NCI-H226 (cell line): ENCODE data around the gene USP40.

Experiments used
- DNase-seq: peaks from one replicate; pipeline ENCODE4 v3.0.0-alpha.2; 2015

Gene USP40

DNA sequence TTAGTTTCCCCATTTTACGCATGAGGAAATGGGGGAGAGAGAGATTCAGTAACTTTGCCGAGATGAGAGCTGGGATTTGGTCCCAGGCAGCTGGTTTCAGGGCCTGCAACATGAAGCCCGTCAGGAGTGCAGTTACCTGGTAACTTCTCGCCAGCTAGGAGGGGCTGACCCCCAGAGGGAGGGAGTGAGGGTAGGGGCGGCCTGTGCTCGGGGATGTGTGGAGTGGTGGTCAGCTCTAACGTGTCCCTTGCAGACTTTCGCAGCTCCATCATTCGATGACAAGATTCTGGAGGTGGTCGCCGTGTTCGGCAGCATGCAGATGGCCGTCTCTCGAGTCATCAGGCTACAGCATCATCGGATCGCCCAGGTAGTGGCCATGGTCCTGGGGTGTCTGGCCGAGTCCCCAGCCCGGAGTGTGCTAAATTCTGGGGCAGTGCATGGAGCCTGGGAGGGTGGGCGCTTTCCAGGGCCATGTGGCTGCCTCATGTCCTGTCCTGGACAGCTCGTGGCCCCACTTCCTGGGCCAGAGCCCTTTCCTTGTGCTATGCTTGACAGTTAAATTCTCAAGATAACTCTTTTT is 108.5 kb downstream of the USP40 start:
- DNase-seq, result no peak

- DNase-seq, result no peak
Observed at GRCh38 chr2:233457356-233457755, 109.2 kb downstream of the USP40 start.

- DNase-seq, result no peak
Observed at GRCh38 chr2:233456934-233457333, 109.6 kb downstream of the USP40 start.

GRCh38 chr2:233456111-233456510 is 110.5 kb downstream of the USP40 start:
- DNase-seq, result no peak

DNA sequence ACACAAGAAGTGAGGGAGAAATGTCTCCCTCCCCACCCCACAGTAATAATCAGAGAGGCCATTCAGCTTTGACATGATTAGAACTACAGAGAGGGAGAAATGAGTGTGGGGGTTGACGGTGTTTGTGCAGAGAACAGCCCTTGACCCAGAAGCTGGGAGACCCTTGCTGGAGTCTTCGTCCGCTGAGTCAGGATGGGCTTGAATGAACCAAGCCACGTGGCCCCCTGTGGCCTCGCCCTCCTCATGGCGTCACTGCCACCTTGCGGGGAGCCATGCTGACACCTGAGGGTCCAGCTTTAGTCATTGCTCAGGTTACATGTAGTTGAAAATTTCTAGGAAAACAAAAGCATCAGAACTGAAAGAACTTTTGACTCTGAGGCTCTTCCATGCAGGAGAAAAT is 111.1 kb downstream of the USP40 start:
- no peak for DNase-seq

DNA sequence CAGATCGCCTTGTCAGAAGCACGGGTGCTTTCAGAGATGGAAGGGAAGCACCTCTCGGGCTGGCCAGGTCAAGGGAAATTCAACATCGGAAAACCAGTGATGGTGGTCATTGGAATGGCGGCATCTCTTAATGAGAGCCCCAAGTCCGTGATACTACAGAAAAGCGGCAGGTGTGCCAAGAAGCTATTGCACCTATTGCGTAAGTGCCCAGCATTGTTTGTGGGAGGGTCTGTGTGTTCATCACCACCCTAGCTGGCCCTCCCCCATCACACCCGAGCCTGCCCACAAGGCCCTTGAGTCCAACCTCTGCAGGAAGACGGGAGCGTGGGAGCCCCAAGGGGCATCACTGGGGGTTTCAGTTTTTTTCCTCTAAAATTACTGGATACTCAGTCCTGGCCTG is 111.6 kb downstream of the USP40 start:
- no peak for DNase-seq

DNA sequence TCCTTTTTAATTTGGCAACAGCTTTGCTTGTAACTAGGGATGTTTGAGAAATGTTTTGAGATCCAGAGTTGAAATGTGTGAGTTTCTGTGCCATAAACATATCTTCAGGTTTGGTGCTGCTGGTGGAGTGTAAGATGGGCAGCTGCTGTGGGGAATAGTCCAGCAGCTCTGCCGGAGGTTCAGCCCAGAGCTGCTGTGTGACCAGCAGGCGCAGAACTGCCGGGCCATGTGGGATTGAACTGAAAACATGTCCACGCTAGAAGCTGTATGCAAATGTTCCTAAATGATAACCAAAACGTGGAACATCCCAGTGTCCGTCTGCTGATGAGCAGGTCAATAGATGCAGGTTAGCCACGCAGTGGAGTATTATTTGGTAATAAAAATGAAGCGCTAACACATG is 112.7 kb downstream of the USP40 start:
- no peak for DNase-seq

DNA sequence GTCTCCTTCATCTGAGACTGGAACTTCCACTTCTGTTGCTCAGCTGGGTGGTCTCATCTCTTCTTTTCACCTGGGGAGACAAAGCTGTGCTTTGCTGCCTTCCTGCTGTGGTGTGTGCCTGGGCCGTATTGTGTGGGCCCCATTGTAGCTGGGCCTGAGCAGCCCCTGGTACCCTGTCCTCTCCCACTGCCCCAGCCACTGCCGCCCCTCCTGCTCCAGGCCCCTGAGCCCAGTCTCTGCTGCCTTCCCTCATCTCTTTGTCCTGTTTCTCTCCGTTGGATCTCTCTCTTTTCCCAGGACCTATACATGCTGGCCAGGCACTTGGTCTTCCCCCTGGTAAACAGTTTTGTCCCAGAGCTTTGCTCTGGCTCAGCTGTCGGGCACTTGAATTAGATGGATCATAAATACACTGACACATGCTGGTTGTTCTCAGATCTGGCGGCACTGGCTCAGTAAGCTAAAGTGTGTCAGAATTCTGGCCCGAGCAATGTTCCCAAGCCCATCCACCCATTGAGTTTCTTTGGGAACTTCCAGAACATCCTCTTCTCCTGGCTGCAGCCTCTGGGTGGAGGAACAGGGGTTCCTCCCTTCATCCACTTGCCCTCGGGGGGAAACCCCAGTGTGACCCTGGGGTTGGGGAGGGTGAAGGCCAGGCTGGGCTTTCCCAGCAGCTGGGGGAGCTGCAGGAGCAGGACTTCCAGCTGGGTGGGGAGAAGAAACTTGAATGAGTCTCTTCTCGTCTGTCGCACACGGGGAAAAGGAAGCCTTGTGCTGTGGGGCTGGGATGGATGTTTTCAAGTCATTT is 113.3 kb downstream of the USP40 start:
- DNase-seq, result no peak

DNA sequence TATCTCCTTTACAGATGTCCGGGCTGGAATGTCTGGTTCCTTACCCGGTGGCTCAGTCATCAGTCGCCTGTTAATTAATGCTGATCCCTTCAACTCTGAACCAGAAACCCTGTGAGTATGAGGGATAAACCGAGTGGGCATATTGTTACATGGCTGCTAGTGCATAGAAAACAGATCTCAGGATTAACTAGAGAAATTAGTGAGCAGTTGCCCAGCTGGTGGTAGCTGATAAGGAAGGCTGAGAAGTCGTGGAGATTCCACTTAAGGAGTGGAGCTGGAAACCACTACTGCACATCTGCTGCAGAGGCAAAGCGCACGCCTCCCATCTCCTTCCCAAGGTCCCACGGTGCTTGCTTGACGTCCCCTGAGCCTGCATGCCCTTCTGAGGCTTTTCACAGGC is 114.6 kb downstream of the USP40 start:
- no peak for DNase-seq

DNA sequence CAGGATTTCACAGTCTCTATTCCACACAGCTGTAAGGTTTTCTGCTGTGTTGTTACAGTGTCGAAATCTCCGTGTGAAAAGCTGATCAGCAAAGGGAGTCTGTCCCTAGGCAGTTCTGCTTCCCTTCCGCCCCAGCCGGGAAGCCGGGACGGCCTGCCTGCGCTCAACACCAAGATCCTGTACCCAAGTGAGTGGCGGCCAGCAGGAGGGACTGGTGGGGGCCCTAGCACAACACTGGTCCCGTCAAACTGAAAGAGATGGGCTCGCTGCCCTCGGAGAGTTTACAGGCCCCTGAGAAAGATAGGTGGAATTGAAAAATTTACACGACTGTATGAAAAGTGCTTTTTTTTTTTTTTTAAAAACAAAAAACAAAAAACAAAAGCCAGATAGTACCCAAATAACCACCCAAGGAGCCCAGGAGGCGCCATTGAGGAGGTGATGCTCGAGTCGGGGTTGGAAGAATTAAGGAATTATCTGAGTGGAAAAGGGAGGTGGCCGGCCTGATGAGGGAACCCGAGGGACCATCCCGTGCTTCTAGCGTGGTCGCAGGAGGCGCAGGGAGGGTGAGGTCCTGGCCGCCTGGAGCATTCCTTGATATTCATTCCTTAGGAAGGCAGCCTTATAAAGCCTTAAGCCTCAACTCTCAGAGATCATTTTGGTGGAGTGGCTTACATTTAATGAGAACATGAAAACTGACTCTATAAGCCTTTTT is 115.6 kb downstream of the USP40 start:
- no peak for DNase-seq

GRCh38 chr2:233449921-233450863 is 116.4 kb downstream of the USP40 start:
- DNase-seq, result no peak

DNA sequence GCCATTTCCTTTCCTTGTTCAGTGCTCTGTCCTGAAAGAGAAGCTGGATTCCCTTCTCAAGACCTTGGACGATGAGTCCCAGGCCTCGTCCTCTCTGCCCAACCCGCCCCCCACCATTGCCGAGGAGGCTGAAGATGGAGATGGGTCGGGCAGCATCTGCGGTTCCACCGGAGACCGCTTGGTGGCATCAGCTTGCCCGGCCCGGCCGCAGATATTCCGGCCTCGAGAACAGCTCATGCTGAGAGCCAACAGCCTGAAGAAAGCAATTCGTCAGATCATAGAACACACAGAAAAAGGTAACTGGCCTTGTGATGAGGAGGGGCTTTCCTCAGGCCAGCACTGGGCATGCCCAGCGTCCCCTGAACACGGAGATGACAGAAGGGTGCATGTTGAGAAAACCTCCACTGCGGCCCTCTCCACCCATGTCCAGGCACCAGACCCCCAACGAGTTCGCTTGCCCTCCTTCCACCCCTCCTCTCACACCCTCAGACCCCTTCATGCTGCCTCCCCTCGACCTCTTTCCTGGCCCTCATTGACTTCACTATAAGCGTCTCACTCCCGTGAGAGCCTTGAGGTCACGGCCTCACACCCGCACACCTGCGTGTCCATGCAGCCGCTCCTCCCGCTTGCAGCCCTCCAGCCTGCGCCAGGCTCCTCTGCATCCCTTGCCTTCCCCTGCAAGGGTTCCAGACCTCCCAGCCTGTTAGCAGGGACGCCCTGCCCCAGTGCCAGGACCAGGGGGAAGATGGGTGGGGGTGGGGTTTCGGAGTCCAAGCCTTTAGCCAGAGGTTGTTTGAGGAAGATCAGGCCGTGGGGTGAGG is 117.3 kb downstream of the USP40 start:
- peak; percentile 24 for DNase-seq

DNA sequence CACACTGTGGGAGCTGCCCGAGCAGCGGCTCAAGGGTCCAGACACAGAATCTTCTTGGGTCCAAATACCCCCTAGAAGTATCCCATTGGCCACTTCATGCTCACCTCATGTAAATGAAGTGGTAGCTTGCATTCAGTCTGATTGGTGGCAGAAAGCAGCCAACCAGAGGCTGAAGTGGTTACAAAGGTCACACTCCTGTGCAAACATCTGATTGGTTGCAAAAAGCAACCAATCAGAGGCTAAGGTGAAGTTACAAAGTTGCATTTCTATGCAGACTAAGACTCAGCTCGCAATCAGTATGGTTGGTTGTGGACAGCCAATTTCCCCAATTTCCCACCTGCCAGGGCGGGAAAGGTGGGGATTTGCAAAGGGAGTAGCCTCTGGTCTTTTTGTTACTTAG is 118.0 kb downstream of the USP40 start:
- DNase-seq, result peak; percentile 43

- DNase-seq, result no peak
Observed at GRCh38 chr2:233448220-233448559, 118.4 kb downstream of the USP40 start.

- no peak for DNase-seq
Observed at GRCh38 chr2:233447506-233448219, 118.9 kb downstream of the USP40 start.

DNA sequence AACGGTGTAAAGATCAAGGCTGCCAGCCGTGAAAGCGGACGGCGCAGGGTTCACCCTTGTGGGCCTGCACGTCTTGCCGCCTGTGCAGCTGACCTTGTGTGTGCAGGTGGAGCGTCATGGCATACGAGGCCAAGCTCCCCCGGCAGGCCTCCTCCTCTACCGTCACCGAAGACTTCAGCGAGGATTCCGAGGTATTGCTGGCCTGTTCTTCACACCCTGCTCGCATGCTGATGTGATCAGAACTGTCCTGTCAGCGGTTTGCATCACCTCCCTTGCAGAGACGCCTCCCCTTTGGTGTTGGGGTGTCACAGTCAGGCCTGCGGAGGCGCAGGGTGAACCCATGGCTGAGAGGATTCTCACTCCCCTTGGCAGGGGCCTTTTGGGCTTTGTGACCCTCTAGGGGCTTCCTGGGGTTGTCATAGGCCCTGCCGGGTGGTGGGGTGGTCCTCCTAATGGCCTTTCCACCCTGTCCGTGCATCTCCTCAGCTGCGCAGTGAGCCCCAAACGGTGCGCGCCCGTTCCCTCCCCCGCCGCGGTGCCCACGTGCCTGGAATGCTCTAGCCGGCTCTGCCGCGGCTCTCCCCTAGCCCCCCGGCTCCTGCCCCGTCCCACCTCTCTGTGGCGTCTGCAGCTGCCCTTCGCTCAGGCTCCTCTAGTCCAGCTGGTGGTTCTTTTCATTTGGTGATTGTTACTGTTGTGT is 119.8 kb downstream of the USP40 start:
- DNase-seq, result no peak

DNA sequence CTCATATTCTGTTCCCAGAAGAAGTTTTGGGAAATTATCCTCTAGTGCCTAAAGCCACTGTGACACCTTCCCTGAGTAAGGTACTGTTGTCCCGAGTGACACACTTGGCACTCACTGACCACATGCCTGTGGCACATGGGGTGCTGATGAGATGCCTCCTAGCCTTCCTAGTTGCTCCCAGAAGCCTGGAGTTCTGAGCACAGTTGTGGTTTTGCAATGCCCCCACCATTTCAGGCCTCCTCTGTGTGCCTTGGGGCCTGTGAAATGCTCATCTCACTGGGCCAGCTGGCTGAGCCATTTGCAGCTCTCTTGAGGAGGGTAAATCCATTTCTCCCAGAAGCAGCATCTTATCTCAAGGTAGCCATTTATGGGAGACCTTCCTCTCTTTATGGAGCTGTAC is 120.5 kb downstream of the USP40 start:
- DNase-seq, result no peak

DNA sequence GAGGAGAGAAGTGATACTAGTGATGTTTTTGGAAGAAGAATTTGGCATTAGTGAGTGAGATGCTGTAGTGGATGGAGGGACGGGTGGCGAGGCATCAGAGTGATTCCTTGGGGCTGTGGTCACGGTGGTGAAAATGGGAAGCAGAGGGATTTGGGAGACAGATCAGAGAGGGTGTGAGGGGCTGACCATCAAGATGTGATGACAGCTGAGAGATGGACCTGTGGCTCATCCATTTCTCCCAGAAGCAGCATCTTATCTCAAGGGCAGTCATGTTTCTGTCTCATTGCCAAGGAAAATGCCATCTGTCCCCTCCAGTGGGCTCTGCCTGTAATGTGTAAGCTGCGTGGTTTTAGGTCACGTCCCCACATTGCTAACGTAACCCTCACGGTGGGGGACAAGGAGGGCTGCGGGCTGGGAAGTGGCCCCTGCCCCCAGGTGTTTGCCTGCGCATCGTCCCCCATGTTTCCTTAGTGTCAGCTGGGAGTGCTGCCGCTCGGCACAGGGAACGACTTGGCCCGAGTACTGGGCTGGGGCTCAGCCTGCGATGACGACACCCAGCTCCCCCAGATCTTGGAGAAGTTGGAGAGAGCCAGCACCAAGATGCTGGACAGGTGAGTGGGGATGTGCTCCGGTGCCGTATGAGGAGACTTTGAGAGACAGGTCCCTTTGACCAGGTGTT is 121.3 kb downstream of the USP40 start:
- no peak for DNase-seq

- no peak for DNase-seq
Observed at GRCh38 chr2:233444501-233444900, 122.1 kb downstream of the USP40 start.

GRCh38 chr2:233443511-233444183 is 122.9 kb downstream of the USP40 start:
- DNase-seq, result peak; percentile 50
